Measurements from ENCODE around the gene GCNT1. TPM values are rescaled to one million over a fixed set of nuclear protein-coding genes. Genes with fewer than 3 reads are reported as not detected.

Gene GCNT1
- polyA plus RNA-seq, 2 of the 4 experiments (the other 2 are of a cell fraction) = 1.0 to 2.2 TPM

DNA sequence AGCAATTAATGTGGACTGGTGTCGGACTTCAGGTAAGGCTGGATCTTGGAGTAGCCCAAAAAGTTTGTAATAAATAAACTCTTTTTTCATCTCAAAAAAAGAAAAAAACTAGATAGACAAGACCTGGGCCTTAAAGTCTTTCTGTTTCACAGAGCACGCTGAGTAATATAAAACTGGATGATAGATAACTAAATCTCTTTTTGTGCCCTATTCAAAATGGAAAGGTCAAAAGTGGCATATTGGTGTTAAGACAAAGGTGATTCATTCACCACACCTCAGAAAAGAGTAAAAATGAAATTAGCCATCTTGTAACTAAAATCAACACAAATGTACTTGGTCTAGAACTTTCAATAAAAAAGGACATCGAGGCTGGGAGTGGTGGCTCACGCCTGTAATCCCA, 34.5 kb upstream of the GCNT1 start:
- Histone ChIP-seq H3K4me3 (no peak overlapping the region), H3K4me1 (no peaks in the 10 kb centered on the region), H3K4me2 (no peak overlapping the region), H3K9me3 (no peaks in the 10 kb centered on the region), H3K27ac (no peak overlapping the region)
- WGBS (ENCODE audit: missing lambda C conversion rate) = 79% methylated on average over 4 of the region's 4 CpGs
- ChIA-PET CTCF (interaction anchor here (1.1 kb wide), 1 partner anchor 18 kb away, joined by 6 read pairs; no protein-coding TSS in a partner anchor), POLR2A (no interaction called here)
- TF ChIP-seq ZNF302 (CRISPR knock-in tag; IDR thresholded peaks at IDR 0.05) = no peak
- FAIRE-seq (no peak), ATAC-seq (no peak), DNase-seq (ENCODE audit: low read depth in 1 of 2, low spot score in 1 of 2) (no peak)

DNA sequence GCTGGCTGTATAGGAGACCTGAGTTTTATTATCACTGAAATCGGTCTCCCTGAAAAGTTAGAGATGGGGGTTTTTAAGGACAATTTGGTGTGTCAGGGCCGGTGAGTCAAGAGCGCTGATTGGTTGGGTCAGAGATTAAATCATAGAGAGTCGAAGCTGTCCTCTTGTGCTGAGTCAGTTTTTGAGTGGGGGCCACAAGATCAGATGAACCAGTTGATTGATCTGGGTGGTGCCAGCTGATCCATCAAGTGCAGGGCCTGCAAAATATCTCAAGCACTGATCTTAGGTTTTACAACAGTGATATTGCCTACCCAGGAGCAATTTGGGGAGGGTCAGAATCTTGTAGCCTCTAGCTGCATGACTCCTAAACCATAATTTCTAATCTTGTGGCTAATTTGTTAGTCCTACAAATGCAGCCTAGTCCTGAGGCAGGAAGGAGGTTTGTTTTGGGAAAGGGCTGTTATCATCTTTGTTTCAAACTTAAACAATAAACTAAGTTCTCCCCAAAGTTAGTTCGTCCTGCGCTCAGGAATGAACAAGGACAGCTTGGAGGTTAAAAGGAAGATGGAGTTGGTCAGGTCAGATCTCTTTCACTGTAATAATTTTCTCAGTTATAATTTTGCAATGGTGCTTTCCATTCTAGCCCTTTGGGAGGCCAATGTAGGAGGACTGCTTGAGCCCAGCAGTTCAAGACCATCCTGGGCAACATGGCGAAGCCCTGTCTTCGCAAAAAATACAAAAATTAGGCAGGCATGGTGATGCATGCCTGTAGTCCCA, 33.1 kb upstream of the GCNT1 start:
- no peak overlapping the region for H3K4me2 ChIP-seq
- no peak overlapping the region for H3K27ac ChIP-seq
- TF ChIP-seq EP300 (IDR thresholded peaks at IDR 0.05) (no peak), POLR2A (IDR thresholded peaks at IDR 0.05; ENCODE audit: low read length) (no peak), EHMT2 (IDR thresholded peaks at IDR 0.05; ENCODE audit: low read depth) (no peak), FOSL2 (IDR thresholded peaks at IDR 0.05) (no peak), FOSL2 (CRISPR knock-in tag; IDR thresholded peaks at IDR 0.05) (no peak), CHD2 (IDR thresholded peaks at IDR 0.05; ENCODE audit: low read length, partially characterized antibody) (no peak)
- TF ChIP-seq, protein P1, sequence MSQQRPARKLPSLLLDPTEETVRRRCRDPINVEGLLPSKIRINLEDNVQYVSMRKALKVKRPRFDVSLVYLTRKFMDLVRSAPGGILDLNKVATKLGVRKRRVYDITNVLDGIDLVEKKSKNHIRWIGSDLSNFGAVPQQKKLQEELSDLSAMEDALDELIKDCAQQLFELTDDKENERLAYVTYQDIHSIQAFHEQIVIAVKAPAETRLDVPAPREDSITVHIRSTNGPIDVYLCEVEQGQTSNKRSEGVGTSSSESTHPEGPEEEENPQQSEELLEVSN (IDR thresholded peaks at IDR 0.05; ENCODE audit: borderline replicate concordance, low read depth) = no peak
- TF ChIP-seq, protein P2, sequence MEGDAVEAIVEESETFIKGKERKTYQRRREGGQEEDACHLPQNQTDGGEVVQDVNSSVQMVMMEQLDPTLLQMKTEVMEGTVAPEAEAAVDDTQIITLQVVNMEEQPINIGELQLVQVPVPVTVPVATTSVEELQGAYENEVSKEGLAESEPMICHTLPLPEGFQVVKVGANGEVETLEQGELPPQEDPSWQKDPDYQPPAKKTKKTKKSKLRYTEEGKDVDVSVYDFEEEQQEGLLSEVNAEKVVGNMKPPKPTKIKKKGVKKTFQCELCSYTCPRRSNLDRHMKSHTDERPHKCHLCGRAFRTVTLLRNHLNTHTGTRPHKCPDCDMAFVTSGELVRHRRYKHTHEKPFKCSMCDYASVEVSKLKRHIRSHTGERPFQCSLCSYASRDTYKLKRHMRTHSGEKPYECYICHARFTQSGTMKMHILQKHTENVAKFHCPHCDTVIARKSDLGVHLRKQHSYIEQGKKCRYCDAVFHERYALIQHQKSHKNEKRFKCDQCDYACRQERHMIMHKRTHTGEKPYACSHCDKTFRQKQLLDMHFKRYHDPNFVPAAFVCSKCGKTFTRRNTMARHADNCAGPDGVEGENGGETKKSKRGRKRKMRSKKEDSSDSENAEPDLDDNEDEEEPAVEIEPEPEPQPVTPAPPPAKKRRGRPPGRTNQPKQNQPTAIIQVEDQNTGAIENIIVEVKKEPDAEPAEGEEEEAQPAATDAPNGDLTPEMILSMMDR (IDR thresholded peaks at IDR 0.05) = no peak
- TF ChIP-seq, protein P3, sequence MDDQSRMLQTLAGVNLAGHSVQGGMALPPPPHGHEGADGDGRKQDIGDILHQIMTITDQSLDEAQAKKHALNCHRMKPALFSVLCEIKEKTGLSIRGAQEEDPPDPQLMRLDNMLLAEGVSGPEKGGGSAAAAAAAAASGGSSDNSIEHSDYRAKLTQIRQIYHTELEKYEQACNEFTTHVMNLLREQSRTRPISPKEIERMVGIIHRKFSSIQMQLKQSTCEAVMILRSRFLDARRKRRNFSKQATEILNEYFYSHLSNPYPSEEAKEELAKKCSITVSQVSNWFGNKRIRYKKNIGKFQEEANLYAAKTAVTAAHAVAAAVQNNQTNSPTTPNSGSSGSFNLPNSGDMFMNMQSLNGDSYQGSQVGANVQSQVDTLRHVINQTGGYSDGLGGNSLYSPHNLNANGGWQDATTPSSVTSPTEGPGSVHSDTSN (IDR thresholded peaks at IDR 0.05) = no peak
- ATAC-seq = no peak
- DNase-seq (ENCODE audit: low read depth in 1 of 2, low spot score in 1 of 2) = no peak
- H3K9me3 ChIP-seq = no peaks in the 10 kb centered on the region
- ChIA-PET CTCF (interaction anchor here (0.6 kb wide), 2 partner anchors 23 to 275 kb away, joined by 3 to 4 read pairs; no protein-coding TSS in a partner anchor), POLR2A (no interaction called here)
- FAIRE-seq = no peak
- no peak overlapping the region for H3K4me3 ChIP-seq
- 89% methylated on average over 8 of the region's 8 CpGs for WGBS (ENCODE audit: missing lambda C conversion rate)
- no peaks in the 10 kb centered on the region for H3K4me1 ChIP-seq

DNA sequence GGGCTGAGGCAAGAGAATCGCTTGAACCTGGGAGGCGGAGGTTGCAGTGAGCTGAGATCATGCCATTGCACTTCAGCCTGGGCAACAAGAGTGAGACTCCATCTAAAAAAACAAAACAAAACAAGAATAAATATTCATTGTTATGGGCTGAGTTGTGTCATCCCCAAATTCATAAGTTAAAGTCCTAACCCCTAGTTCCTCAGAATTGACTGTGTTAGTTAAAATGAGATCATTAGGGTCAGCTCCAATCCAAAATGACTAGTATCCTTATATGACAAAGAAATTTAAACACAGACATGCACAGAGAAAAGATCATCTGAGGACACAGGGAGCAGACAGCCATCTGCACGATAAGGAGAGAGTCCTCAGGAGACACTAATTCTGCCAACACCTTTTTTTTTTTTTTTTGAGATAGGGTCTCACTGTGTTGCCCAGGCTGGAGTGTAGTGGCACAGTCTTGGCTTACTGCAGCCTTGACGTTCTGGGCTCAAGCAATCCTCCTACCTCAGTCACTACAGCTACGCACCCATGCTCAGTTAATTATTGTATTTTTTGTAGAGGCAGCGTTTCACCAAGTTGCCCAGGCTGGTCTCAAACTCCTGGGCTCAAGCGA, 32.1 kb upstream of the GCNT1 start:
- DNase-seq (ENCODE audit: low read depth in 1 of 2, low spot score in 1 of 2) = no peak
- 76% methylated on average over 7 of the region's 7 CpGs for WGBS (ENCODE audit: missing lambda C conversion rate)
- Histone ChIP-seq H3K27ac (no peak overlapping the region), H3K4me3 (no peak overlapping the region), H3K4me2 (no peak overlapping the region), H3K4me1 (no peaks in the 10 kb centered on the region), H3K9me3 (no peaks in the 10 kb centered on the region)
- FAIRE-seq = no peak
- CTCF ChIA-PET = interaction anchor here (1.1 kb wide), 1 partner anchor 47 kb away, joined by 3 read pairs; no protein-coding TSS in a partner anchor
- TF ChIP-seq RARB (CRISPR knock-in tag; IDR thresholded peaks at IDR 0.05) (no peak), FOSB (CRISPR knock-in tag; IDR thresholded peaks at IDR 0.05) (no peak), SMC3 (IDR thresholded peaks at IDR 0.05) (no peak), JUN (IDR thresholded peaks at IDR 0.05) (no peak), JUNB (IDR thresholded peaks at IDR 0.05) (no peak), ZNF302 (CRISPR knock-in tag; IDR thresholded peaks at IDR 0.05) (no peak), EP300 (IDR thresholded peaks at IDR 0.05) (no peak), BHLHE40 (IDR thresholded peaks at IDR 0.05; ENCODE audit: low read depth, low read length) (no peak), KDM5A (IDR thresholded peaks at IDR 0.05) (no peak), NR3C1 (IDR thresholded peaks at IDR 0.05) (no peak), HOXB13 (CRISPR knock-in tag; IDR thresholded peaks at IDR 0.05; ENCODE audit: low read depth) (no peak)
- TF ChIP-seq, protein P4, sequence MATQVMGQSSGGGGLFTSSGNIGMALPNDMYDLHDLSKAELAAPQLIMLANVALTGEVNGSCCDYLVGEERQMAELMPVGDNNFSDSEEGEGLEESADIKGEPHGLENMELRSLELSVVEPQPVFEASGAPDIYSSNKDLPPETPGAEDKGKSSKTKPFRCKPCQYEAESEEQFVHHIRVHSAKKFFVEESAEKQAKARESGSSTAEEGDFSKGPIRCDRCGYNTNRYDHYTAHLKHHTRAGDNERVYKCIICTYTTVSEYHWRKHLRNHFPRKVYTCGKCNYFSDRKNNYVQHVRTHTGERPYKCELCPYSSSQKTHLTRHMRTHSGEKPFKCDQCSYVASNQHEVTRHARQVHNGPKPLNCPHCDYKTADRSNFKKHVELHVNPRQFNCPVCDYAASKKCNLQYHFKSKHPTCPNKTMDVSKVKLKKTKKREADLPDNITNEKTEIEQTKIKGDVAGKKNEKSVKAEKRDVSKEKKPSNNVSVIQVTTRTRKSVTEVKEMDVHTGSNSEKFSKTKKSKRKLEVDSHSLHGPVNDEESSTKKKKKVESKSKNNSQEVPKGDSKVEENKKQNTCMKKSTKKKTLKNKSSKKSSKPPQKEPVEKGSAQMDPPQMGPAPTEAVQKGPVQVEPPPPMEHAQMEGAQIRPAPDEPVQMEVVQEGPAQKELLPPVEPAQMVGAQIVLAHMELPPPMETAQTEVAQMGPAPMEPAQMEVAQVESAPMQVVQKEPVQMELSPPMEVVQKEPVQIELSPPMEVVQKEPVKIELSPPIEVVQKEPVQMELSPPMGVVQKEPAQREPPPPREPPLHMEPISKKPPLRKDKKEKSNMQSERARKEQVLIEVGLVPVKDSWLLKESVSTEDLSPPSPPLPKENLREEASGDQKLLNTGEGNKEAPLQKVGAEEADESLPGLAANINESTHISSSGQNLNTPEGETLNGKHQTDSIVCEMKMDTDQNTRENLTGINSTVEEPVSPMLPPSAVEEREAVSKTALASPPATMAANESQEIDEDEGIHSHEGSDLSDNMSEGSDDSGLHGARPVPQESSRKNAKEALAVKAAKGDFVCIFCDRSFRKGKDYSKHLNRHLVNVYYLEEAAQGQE (IDR thresholded peaks at IDR 0.05) = no peak
- POLR2A ChIA-PET = no interaction called here
- no peak for ATAC-seq
